A549 (cell line): ENCODE measurements around the gene FCRL2. TPM values are rescaled to one million over a fixed set of nuclear protein-coding genes. Genes with fewer than 3 reads are reported as not detected.

Source experiments
- ATAC-seq, 2 experiments: fragments of 200-7000 bp in 1 of 2; fragments of >200 bp in 1 of 2; cut with Nextera tagmentation in 1 of 2; cut with Tn5 transposase in 1 of 2; 3 replicates each; pipeline versions ENCODE4 v1.8.0 to v1.9.1; 2018 to 2020; ENCODE audit warnings: mild to moderate bottlenecking in 1 of 2, moderate library complexity in 1 of 2
- CTCF ChIA-PET: fragments of 300-600 bp; sonication (Branson Sonifier 250); formaldehyde crosslinking; extraction: SDS; loops from one replicate; lab custom pipeline; 2021; ENCODE audit warnings: antibody characterized with exemption, inconsistent platforms; lab: Yijun Ruan, JAX
- POLR2A ChIA-PET: fragments of 350-600 bp; formaldehyde crosslinking; extraction: SDS; loops from one replicate; lab custom pipeline; 2021; ENCODE audit warnings: antibody characterized with exemption, inconsistent platforms; lab: Yijun Ruan, JAX
- DNase-seq, 2 experiments: peaks; one replicate each; pipeline versions ENCODE4 v3.0.0 to v3.0.0-alpha.2; 2011 to 2016; ENCODE audit warnings: low read depth in 1 of 2, low spot score in 1 of 2
- FAIRE-seq: peaks from 2 replicates; lab custom pipeline; 2011; peaks lifted over from hg19 to GRCh38; lab: Jason Lieb, UNC
- H3K27ac ChIP-seq, 2 experiments: fragments of >200 bp; sonication (Bioruptor Twin); formaldehyde crosslinking; 3 replicates each; pipeline ENCODE4 v1.5.1; 2016 to 2017
- H3K4me1 ChIP-seq: fragments of >200 bp; sonication (Bioruptor Twin); formaldehyde crosslinking; 3 replicates; pipeline ENCODE4 v1.6.1; 2016
- H3K4me2 ChIP-seq: fragments of >200 bp; sonication (Bioruptor Twin); formaldehyde crosslinking; 3 replicates; pipeline ENCODE4 v1.6.1; 2016
- H3K4me3 ChIP-seq: fragments of >200 bp; sonication (Bioruptor Twin); formaldehyde crosslinking; 3 replicates; pipeline ENCODE4 v1.5.1; 2016
- H3K9me3 ChIP-seq: fragments of >200 bp; sonication (Bioruptor Twin); formaldehyde crosslinking; 3 replicates; pipeline ENCODE4 v1.6.1; 2016
- BHLHE40 ChIP-seq: IDR thresholded peaks from 2 replicates; pipeline ENCODE4 v1.6.1; 2012; ENCODE audit warnings: low read depth, low read length, inconsistent platforms
- CBX2 ChIP-seq: fragments of 200-600 bp; sonication (generic); IDR thresholded peaks from 2 replicates; pipeline ENCODE4 v1.6.1; 2016; ENCODE audit warnings: low read depth, mild to moderate bottlenecking, borderline replicate concordance
- CHD2 ChIP-seq: fragments of 150-350 bp; IDR thresholded peaks from 2 replicates; pipeline ENCODE4 v1.6.1; 2014; ENCODE audit warnings: low read length; ENCODE audit not compliant: partially characterized antibody
- EP300 ChIP-seq, 2 experiments: fragments of >200 bp; sonication (Bioruptor Twin); formaldehyde crosslinking; IDR thresholded peaks; 2 replicates in 1 of 2; 3 replicates in 1 of 2; pipeline ENCODE4 v1.6.1; 2016 to 2017
- ESRRA ChIP-seq: fragments of 150-350 bp; IDR thresholded peaks from 2 replicates; pipeline ENCODE4 v1.6.1; 2014; ENCODE audit warnings: mild to moderate bottlenecking, low read length, borderline replicate concordance
- FOSB ChIP-seq: fragments of 250-450 bp; sonication (Bioruptor Pico); IDR thresholded peaks from 2 replicates; pipeline ENCODE4 v1.5.0; 2020; ENCODE audit warnings: mild to moderate bottlenecking, moderate library complexity
- FOSL2 ChIP-seq, 2 experiments: fragments of 450-650 bp in 1 of 2; fragments of >200 bp in 1 of 2; sonication (Bioruptor Twin) in 1 of 2; formaldehyde crosslinking; IDR thresholded peaks; 2 replicates each; pipeline versions ENCODE4 v1.5.0 to v1.6.1; 2016 to 2020; ENCODE audit warnings: mild to moderate bottlenecking in 1 of 2, moderate library complexity in 1 of 2
- FOXS1 ChIP-seq: fragments of 250-450 bp; sonication (Bioruptor Pico); IDR thresholded peaks from 2 replicates; pipeline ENCODE4 v1.5.0; 2020; ENCODE audit warnings: mild to moderate bottlenecking, moderate library complexity
- GATA3 ChIP-seq: IDR thresholded peaks from 2 replicates; pipeline ENCODE4 v1.6.1; 2012; ENCODE audit warnings: borderline replicate concordance
- HEYL ChIP-seq: fragments of 250-450 bp; sonication (Bioruptor Pico); IDR thresholded peaks from 2 replicates; pipeline ENCODE4 v1.8.0; 2021; ENCODE audit warnings: mild to moderate bottlenecking, moderate library complexity
- HOXA7 ChIP-seq: fragments of 250-450 bp; sonication (Bioruptor Pico); IDR thresholded peaks from 2 replicates; pipeline ENCODE4 v1.5.0; 2020; ENCODE audit warnings: mild to moderate bottlenecking, moderate library complexity
- HOXB5 ChIP-seq: fragments of 250-450 bp; sonication (Bioruptor Pico); IDR thresholded peaks from 2 replicates; pipeline ENCODE4 v1.5.0; 2020; ENCODE audit warnings: mild to moderate bottlenecking, moderate library complexity
- JUN ChIP-seq, 2 experiments: fragments of >200 bp; sonication (Bioruptor Twin); formaldehyde crosslinking; IDR thresholded peaks; 2 replicates in 1 of 2; 3 replicates in 1 of 2; pipeline ENCODE4 v1.6.1; 2016 to 2017
- KDM1A ChIP-seq: fragments of 200-600 bp; sonication (generic); IDR thresholded peaks from 2 replicates; pipeline ENCODE4 v1.6.1; 2016; ENCODE audit warnings: low read depth, mild to moderate bottlenecking
- KDM5A ChIP-seq: fragments of 200-600 bp; sonication (generic); IDR thresholded peaks from 2 replicates; pipeline ENCODE4 v1.6.1; 2016; ENCODE audit warnings: antibody characterized with exemption, mild to moderate bottlenecking
- MAZ ChIP-seq: fragments of 150-350 bp; IDR thresholded peaks from 2 replicates; pipeline ENCODE4 v1.6.1; 2014; ENCODE audit warnings: antibody characterized with exemption, low read depth, low read length, borderline replicate concordance
- NFE2L2 ChIP-seq: fragments of 150-350 bp; conservative IDR thresholded peaks from 2 replicates; pipeline ENCODE4 v1.6.1; 2014; ENCODE audit warnings: low read length
- NPAS2 ChIP-seq: fragments of 250-450 bp; sonication (Bioruptor Pico); IDR thresholded peaks from 2 replicates; pipeline ENCODE4 v1.8.0; 2022; ENCODE audit warnings: mild to moderate bottlenecking, moderate library complexity, borderline replicate concordance
- NR3C1 ChIP-seq: fragments of >200 bp; sonication (Bioruptor Twin); formaldehyde crosslinking; IDR thresholded peaks from 3 replicates; pipeline ENCODE4 v1.6.1; 2017
- POLR2AphosphoS2 ChIP-seq: conservative IDR thresholded peaks from 2 replicates; pipeline ENCODE4 v1.6.1; 2012; ENCODE audit warnings: low read length, improper control_type of control experiment, inconsistent platforms
- RCOR1 ChIP-seq: fragments of 150-350 bp; IDR thresholded peaks from 2 replicates; pipeline ENCODE4 v1.6.1; 2014; ENCODE audit warnings: antibody characterized with exemption, low read length, low read depth
- RFX5 ChIP-seq: fragments of 450-650 bp; IDR thresholded peaks from 2 replicates; pipeline ENCODE4 v1.7.1; 2014; ENCODE audit warnings: antibody characterized with exemption, mild to moderate bottlenecking, moderate library complexity
- RNF2 ChIP-seq: fragments of 200-600 bp; sonication (generic); IDR thresholded peaks from 2 replicates; pipeline ENCODE4 v1.6.1; 2016; ENCODE audit warnings: low read depth, mild to moderate bottlenecking, antibody characterized with exemption, moderate library complexity, borderline replicate concordance
- SMC3 ChIP-seq: fragments of >200 bp; sonication (Bioruptor Twin); formaldehyde crosslinking; IDR thresholded peaks from 3 replicates; pipeline ENCODE4 v1.6.1; 2018; ENCODE audit warnings: inconsistent platforms
- ZC3H11A ChIP-seq: fragments of 450-650 bp; IDR thresholded peaks from 2 replicates; pipeline ENCODE4 v1.6.1; 2014; ENCODE audit warnings: antibody characterized with exemption, mild to moderate bottlenecking
- ZFP36 ChIP-seq: fragments of 450-650 bp; IDR thresholded peaks from 2 replicates; pipeline ENCODE4 v1.6.1; 2014; ENCODE audit warnings: borderline replicate concordance; ENCODE audit not compliant: partially characterized antibody
- ZSCAN20 ChIP-seq: fragments of 250-450 bp; sonication (Bioruptor Pico); IDR thresholded peaks from 2 replicates; pipeline ENCODE4 v1.8.0; 2022; ENCODE audit warnings: mild to moderate bottlenecking, moderate library complexity
- WGBS: methylation state at CpG from one replicate; pipeline ENCODE4 v1.1.6; 2017; ENCODE audit errors: missing lambda C conversion rate; 5-methylcytosine and 5-hydroxymethylcytosine counted together
- polyA plus RNA-seq, 4 experiments: library from polyadenylated mRNA; depleted of rRNA in 3 of 4; stranded (reverse); fragments of >200 nt; fragmentation: RNase III in 1 of 4; extraction: RNeasy Plus Mini Kit Qiagen cat#74134 plus additional on column Dnase treatment in 1 of 4; gene quantifications; 2 replicates in 3 of 4; 3 replicates in 1 of 4; pipeline ENCODE4 v1.2.3, GENCODE V29; 2011 to 2017
- TF ChIP-seq, protein P1 (sequence below): IDR thresholded peaks from 2 replicates; pipeline ENCODE4 v1.6.1; 2012; ENCODE audit warnings: low read depth, borderline replicate concordance
- TF ChIP-seq, protein P2 (sequence below): IDR thresholded peaks from 2 replicates; pipeline ENCODE4 v1.6.1; 2012
- TF ChIP-seq, protein P3 (sequence below): fragments of 150-350 bp; IDR thresholded peaks from 2 replicates; pipeline ENCODE4 v1.6.1; 2014; ENCODE audit warnings: low read depth, mild to moderate bottlenecking, low read length
- TF ChIP-seq, protein P4 (sequence below): fragments of 250-450 bp; sonication (Bioruptor Pico); IDR thresholded peaks from 2 replicates; pipeline ENCODE4 v1.5.0; 2021; ENCODE audit warnings: mild to moderate bottlenecking, moderate library complexity, borderline replicate concordance
- TF ChIP-seq, protein P5 (sequence below): fragments of >200 bp; sonication (Bioruptor Twin); formaldehyde crosslinking; IDR thresholded peaks from 3 replicates; pipeline ENCODE4 v1.6.1; 2016
- TF ChIP-seq, protein P6 (sequence below): fragments of 450-650 bp; IDR thresholded peaks from 2 replicates; pipeline ENCODE4 v1.6.1; 2014; ENCODE audit warnings: antibody characterized with exemption

The FCRL2 gene
- polyA plus RNA-seq, 2 of the 4 experiments (the other 2 are of a cell fraction) = not detected

DNA sequence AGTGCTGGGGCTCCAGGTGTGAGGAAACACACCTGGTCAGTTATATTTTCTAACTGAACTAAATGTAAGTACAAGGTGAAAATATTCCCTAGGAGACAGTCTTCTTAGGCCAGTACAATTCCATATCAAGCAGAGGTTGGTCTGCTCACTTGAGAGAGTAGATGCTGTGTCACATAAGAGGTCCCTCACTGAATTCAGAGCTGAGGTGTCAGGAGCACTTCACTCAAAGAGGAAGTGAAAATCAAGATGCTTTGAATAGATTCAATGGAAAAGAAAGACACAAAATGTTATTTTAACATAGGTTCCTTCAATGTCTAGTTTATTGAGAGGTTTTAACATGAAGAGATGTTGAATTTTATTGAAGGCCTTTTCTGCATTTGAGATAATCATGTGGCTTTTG, 72.1 kb downstream of the FCRL2 start:
- Histone ChIP-seq H3K27ac (no peak overlapping the region), H3K4me3 (no peak overlapping the region), H3K9me3 (no peaks in the 10 kb centered on the region), H3K4me2 (no peak overlapping the region), H3K4me1 (no peaks in the 10 kb centered on the region)
- TF ChIP-seq, protein P1, sequence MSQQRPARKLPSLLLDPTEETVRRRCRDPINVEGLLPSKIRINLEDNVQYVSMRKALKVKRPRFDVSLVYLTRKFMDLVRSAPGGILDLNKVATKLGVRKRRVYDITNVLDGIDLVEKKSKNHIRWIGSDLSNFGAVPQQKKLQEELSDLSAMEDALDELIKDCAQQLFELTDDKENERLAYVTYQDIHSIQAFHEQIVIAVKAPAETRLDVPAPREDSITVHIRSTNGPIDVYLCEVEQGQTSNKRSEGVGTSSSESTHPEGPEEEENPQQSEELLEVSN = no peak
- TF ChIP-seq FOSB (CRISPR knock-in tag) (no peak), RCOR1 (no peak), POLR2AphosphoS2 (no peak), EP300 (IDR thresholded peaks at IDR 0.05) (no peak), CBX2 (no peak), HOXA7 (CRISPR knock-in tag) (no peak), ESRRA (no peak), KDM5A (no peak), ZFP36 (no peak), JUN (IDR thresholded peaks at IDR 0.05) (no peak), FOSL2 (IDR thresholded peaks at IDR 0.05) (no peak), FOSL2 (CRISPR knock-in tag; IDR thresholded peaks at IDR 0.05) (no peak), NPAS2 (CRISPR knock-in tag) (no peak)
- TF ChIP-seq, protein P2, sequence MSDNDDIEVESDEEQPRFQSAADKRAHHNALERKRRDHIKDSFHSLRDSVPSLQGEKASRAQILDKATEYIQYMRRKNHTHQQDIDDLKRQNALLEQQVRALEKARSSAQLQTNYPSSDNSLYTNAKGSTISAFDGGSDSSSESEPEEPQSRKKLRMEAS = no peak
- TF ChIP-seq, protein P3, sequence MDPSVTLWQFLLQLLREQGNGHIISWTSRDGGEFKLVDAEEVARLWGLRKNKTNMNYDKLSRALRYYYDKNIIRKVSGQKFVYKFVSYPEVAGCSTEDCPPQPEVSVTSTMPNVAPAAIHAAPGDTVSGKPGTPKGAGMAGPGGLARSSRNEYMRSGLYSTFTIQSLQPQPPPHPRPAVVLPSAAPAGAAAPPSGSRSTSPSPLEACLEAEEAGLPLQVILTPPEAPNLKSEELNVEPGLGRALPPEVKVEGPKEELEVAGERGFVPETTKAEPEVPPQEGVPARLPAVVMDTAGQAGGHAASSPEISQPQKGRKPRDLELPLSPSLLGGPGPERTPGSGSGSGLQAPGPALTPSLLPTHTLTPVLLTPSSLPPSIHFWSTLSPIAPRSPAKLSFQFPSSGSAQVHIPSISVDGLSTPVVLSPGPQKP = no peak
- TF ChIP-seq, protein P4, sequence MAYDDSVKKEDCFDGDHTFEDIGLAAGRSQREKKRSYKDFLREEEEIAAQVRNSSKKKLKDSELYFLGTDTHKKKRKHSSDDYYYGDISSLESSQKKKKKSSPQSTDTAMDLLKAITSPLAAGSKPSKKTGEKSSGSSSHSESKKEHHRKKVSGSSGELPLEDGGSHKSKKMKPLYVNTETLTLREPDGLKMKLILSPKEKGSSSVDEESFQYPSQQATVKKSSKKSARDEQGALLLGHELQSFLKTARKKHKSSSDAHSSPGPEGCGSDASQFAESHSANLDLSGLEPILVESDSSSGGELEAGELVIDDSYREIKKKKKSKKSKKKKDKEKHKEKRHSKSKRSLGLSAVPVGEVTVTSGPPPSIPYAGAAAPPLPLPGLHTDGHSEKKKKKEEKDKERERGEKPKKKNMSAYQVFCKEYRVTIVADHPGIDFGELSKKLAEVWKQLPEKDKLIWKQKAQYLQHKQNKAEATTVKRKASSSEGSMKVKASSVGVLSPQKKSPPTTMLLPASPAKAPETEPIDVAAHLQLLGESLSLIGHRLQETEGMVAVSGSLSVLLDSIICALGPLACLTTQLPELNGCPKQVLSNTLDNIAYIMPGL = no peak
- TF ChIP-seq, protein P5, sequence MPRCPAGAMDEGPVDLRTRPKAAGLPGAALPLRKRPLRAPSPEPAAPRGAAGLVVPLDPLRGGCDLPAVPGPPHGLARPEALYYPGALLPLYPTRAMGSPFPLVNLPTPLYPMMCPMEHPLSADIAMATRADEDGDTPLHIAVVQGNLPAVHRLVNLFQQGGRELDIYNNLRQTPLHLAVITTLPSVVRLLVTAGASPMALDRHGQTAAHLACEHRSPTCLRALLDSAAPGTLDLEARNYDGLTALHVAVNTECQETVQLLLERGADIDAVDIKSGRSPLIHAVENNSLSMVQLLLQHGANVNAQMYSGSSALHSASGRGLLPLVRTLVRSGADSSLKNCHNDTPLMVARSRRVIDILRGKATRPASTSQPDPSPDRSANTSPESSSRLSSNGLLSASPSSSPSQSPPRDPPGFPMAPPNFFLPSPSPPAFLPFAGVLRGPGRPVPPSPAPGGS = no peak
- CTCF ChIA-PET = no interaction called here
- ATAC-seq (no peak), DNase-seq (no peak), FAIRE-seq (no peak)
- POLR2A ChIA-PET = no interaction called here

DNA sequence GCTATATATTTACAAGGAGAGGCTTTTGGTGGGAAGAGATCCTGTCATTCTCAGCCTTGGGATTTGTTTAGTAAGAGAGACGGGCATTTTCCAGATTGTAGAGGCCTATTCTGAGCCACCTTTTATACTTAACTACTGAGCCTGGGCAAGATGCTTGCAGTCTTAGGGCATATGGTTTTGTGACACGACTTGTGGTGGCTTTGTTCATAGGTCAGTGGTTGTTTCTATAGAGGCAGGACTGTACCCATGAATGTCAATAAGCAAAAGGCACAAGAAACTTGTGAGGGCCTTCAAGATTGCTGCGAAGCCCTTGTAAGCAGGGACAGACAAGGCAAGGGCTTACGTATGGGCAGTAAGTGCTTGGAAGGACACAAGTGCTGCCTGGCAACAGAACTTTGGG, 73.0 kb downstream of the FCRL2 start:
- FAIRE-seq (no peak), DNase-seq (no peak), ATAC-seq (no peak)
- CTCF ChIA-PET = no interaction called here
- Histone ChIP-seq H3K4me2 (no peak overlapping the region), H3K27ac (no peak overlapping the region), H3K4me3 (no peak overlapping the region), H3K9me3 (no peaks in the 10 kb centered on the region), H3K4me1 (no peaks in the 10 kb centered on the region)
- WGBS = 14% methylated on average over 4 of the region's 4 CpGs
- POLR2A ChIA-PET = no interaction called here
- TF ChIP-seq BHLHE40 = no peak
- TF ChIP-seq CBX2 = no peak
- no peak for TF ChIP-seq HEYL (CRISPR knock-in tag)
- TF ChIP-seq ESRRA = no peak
- TF ChIP-seq GATA3 = no peak
- no peak for TF ChIP-seq KDM1A
- no peak for TF ChIP-seq HOXA7 (CRISPR knock-in tag)
- no peak for TF ChIP-seq FOXS1 (CRISPR knock-in tag)
- TF ChIP-seq ZC3H11A = no peak
- TF ChIP-seq MAZ = no peak
- no peak for TF ChIP-seq ZSCAN20 (CRISPR knock-in tag)
- no peak for TF ChIP-seq SMC3
- TF ChIP-seq, protein P6, sequence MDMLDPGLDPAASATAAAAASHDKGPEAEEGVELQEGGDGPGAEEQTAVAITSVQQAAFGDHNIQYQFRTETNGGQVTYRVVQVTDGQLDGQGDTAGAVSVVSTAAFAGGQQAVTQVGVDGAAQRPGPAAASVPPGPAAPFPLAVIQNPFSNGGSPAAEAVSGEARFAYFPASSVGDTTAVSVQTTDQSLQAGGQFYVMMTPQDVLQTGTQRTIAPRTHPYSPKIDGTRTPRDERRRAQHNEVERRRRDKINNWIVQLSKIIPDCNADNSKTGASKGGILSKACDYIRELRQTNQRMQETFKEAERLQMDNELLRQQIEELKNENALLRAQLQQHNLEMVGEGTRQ = no peak
- no peak for TF ChIP-seq RFX5
- TF ChIP-seq RNF2 = no peak
- TF ChIP-seq HOXB5 (CRISPR knock-in tag) = no peak
- TF ChIP-seq ZFP36 = no peak
- no peak for TF ChIP-seq NFE2L2
- TF ChIP-seq NR3C1 = no peak
- TF ChIP-seq CHD2 = no peak
